PC-3 (cell line): ENCODE data around the gene EPB41L2. TPM values are rescaled to one million over a fixed set of nuclear protein-coding genes. Genes with fewer than 3 reads are reported as not detected.
"Not testable (repeated sequence)": the region's sequence is repeated elsewhere in the genome, so short reads cannot be mapped to it uniquely, and the experiment has no call there.

ENCODE experiments used
- ATAC-seq: fragments of 200-7000 bp; cut with Tn5 transposase; 2 replicates; pipeline ENCODE4 v1.9.1; 2020; ENCODE audit warnings: mild to moderate bottlenecking, moderate library complexity
- BruUV-seq: library from RNA; stranded (reverse); fragments of 400-500 nt; replicated peaks from 2 replicates; lab custom pipeline; 2021; lab: Mats Ljungman, UMichigan
- CTCF ChIA-PET: fragments of 300-600 bp; sonication (Branson Sonifier 250); formaldehyde crosslinking; loops from one replicate; lab custom pipeline; 2022; ENCODE audit warnings: antibody characterized with exemption; lab: Charles Lee
- POLR2A ChIA-PET: fragments of 300-600 bp; sonication (Branson Sonifier 250); formaldehyde crosslinking; loops from one replicate; lab custom pipeline; 2022; ENCODE audit warnings: antibody characterized with exemption; ENCODE audit not compliant: unreplicated experiment; lab: Charles Lee
- DNase-seq: peaks from one replicate; pipeline ENCODE4 v3.0.0-alpha.2; 2015
- H2AFZ ChIP-seq: fragments of 300-600 bp; sonication (generic); 2 replicates; pipeline ENCODE4 v1.6.0; 2016; ENCODE audit warnings: antibody characterized with exemption, low read length
- H3F3A ChIP-seq: fragments of 300-600 bp; sonication (generic); one replicate; pipeline ENCODE4 v1.6.0; 2017; ENCODE audit warnings: antibody characterized with exemption, low read length, control low read depth, mild to moderate bottlenecking; ENCODE audit not compliant: unreplicated experiment
- H3K27ac ChIP-seq: fragments of 300-600 bp; sonication (generic); 2 replicates; pipeline ENCODE4 v1.5.1; 2016; ENCODE audit warnings: mild to moderate bottlenecking, low read length
- H3K27me3 ChIP-seq: fragments of 300-600 bp; sonication (generic); 2 replicates; pipeline ENCODE4 v1.6.1; 2016; ENCODE audit warnings: low read length, mixed read lengths
- H3K36me3 ChIP-seq: fragments of 300-600 bp; sonication (generic); 2 replicates; pipeline ENCODE4 v1.6.1; 2016; ENCODE audit warnings: low read depth, mixed run types, low read length, mixed read lengths
- H3K4me1 ChIP-seq: fragments of 300-600 bp; sonication (generic); 2 replicates; pipeline ENCODE4 v1.5.1; 2016; ENCODE audit warnings: low read length; ENCODE audit not compliant: insufficient read depth
- H3K4me2 ChIP-seq: fragments of 300-600 bp; sonication (generic); 2 replicates; pipeline ENCODE4 v1.6.0; 2016; ENCODE audit warnings: low read length
- H3K4me3 ChIP-seq: fragments of 300-600 bp; sonication (generic); 2 replicates; pipeline ENCODE4 v1.5.1; 2016; ENCODE audit warnings: mild to moderate bottlenecking, low read length, mixed read lengths
- H3K79me2 ChIP-seq: fragments of 300-600 bp; sonication (generic); 2 replicates; pipeline ENCODE4 v1.6.1; 2017; ENCODE audit warnings: low read length, mixed read lengths
- H3K9ac ChIP-seq: fragments of 300-600 bp; sonication (generic); 2 replicates; pipeline ENCODE4 v1.6.0; 2016; ENCODE audit warnings: mild to moderate bottlenecking, low read length
- H3K9me2 ChIP-seq: fragments of 300-600 bp; sonication (generic); replicated peaks from 2 replicates; pipeline ENCODE4 v1.6.1; 2016; ENCODE audit warnings: mixed run types, low read length, mixed read lengths
- H3K9me3 ChIP-seq: fragments of 300-600 bp; sonication (generic); 2 replicates; pipeline ENCODE4 v1.6.1; 2016; ENCODE audit warnings: low read length, mixed read lengths
- H4K20me1 ChIP-seq: fragments of 300-600 bp; sonication (generic); 2 replicates; pipeline ENCODE4 v1.6.1; 2016; ENCODE audit warnings: low read length, mixed read lengths
- EZH2 ChIP-seq: fragments of 300-600 bp; sonication (generic); IDR thresholded peaks from one replicate; pipeline ENCODE4 v1.6.1; 2017; ENCODE audit warnings: antibody characterized with exemption, mild to moderate bottlenecking, low read length; ENCODE audit not compliant: unreplicated experiment
- EZH2phosphoT487 ChIP-seq: fragments of 300-600 bp; sonication (generic); IDR thresholded peaks from 2 replicates; pipeline ENCODE4 v1.6.1; 2018; ENCODE audit warnings: mild to moderate bottlenecking, antibody characterized with exemption, low read length, borderline replicate concordance
- intact Hi-C: fragments of 100-400 bp; cut with micrococcal nuclease; formaldehyde crosslinking; loops from 2 replicates; pipeline ENCODE4 v1.9.0; 2023
- total RNA-seq: library from RNA; depleted of rRNA; stranded (reverse); fragments of >200 nt; gene quantifications from 2 replicates; pipeline ENCODE4 v1.2.3, GENCODE V29; 2014
- TF ChIP-seq, protein P1 (sequence below): fragments of 300-600 bp; sonication (generic); conservative IDR thresholded peaks from 2 replicates; pipeline ENCODE4 v1.5.1; 2017; ENCODE audit warnings: antibody characterized with exemption, low read depth, mild to moderate bottlenecking, low read length

The EPB41L2 gene
- total RNA-seq, 1 experiment from 2014 or later: 26.9 TPM

DNA sequence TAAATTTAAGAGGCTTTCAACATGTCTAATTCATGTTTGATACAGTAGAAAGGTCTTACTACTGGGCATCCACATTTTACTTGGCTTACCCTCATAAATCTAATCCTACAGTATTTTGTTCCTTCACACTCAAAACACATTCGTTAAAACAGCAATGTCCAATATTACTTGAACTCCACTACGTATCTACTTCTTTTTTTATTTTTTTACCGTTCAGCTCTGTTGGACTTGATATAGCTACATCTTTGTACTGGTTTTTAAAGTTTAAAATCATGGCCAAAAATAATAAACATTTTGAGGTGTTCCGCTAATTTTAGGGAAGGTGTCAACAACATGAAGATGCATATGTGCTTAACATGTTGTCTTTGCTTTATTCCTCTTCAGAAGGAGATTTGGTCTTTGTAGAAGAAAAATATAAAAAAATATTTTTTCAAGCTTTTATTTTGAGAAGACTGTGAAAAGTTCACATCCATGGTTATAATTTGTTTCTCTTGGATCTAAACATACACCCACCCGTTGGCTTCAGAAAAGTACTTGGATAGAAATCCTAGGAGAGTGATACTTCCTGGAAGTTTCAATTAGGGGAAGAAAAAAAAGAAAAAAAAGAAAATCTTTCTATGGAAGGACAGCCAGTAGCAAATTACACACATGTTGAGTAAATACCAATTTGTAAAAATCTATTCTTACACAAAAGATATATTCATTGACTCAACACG, 71.5 kb downstream of the EPB41L2 start:
- H2AFZ ChIP-seq: no peak overlapping the region
- ATAC-seq: no peak
- no peaks in the 10 kb centered on the region for H3K9me3 ChIP-seq
- H3K4me3 ChIP-seq: no peak overlapping the region
- no peaks in the 10 kb centered on the region for H3K36me3 ChIP-seq
- intact Hi-C loops: no loop called here
- peaks cover 11% of the 10 kb centered on the region for H3K4me1 ChIP-seq
- no peaks in the 10 kb centered on the region for H3K27me3 ChIP-seq
- H3K79me2 ChIP-seq: peaks cover 6% of the 10 kb centered on the region; the same call in 1 of the 2 replicates
- ChIA-PET POLR2A (interaction anchor here (0.7 kb wide), 1 partner anchor 12 kb away, joined by 3 read pairs; no protein-coding TSS in a partner anchor), CTCF (no interaction called here)
- no peaks in the 10 kb centered on the region for H4K20me1 ChIP-seq
- DNase-seq: no peak
- H3K4me2 ChIP-seq: no peak overlapping the region
- H3K9me2 ChIP-seq: no peaks in the 10 kb centered on the region
- no peak overlapping the region for H3K9ac ChIP-seq
- BruUV-seq: no TSS peak
- TF ChIP-seq EZH2: no peak
- TF ChIP-seq, protein P1, sequence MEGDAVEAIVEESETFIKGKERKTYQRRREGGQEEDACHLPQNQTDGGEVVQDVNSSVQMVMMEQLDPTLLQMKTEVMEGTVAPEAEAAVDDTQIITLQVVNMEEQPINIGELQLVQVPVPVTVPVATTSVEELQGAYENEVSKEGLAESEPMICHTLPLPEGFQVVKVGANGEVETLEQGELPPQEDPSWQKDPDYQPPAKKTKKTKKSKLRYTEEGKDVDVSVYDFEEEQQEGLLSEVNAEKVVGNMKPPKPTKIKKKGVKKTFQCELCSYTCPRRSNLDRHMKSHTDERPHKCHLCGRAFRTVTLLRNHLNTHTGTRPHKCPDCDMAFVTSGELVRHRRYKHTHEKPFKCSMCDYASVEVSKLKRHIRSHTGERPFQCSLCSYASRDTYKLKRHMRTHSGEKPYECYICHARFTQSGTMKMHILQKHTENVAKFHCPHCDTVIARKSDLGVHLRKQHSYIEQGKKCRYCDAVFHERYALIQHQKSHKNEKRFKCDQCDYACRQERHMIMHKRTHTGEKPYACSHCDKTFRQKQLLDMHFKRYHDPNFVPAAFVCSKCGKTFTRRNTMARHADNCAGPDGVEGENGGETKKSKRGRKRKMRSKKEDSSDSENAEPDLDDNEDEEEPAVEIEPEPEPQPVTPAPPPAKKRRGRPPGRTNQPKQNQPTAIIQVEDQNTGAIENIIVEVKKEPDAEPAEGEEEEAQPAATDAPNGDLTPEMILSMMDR: no peak
- no peak for TF ChIP-seq EZH2phosphoT487
- no peak overlapping the region for H3K27ac ChIP-seq
- H3F3A ChIP-seq: no peaks in the 10 kb centered on the region

DNA sequence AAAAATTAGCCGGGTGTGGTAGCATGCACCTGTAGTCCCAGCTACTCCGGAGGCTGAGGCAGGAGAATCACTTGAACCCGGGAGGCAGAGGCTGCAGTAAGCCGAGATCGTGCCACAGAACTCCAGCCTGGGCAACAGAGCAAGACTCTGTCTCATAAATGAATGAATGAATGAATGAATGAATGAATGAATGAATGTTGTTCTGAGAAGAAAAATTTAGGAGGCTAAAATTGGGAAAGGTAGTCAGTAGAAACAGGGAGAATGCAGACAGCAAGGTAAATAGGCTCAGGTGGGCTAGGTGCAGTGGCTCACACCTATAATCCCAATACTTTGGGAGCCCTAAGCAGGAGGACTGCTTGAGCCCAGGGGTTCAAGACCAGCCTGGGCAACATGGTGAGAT, 75.5 kb downstream of the EPB41L2 start:
- CTCF ChIA-PET, H3K4me2 ChIP-seq, POLR2A ChIA-PET, H3K27me3 ChIP-seq, H3K4me3 ChIP-seq, BruUV-seq, H3K27ac ChIP-seq, ATAC-seq, H3K4me1 ChIP-seq, H3F3A ChIP-seq, H3K9me3 ChIP-seq, H3K9ac ChIP-seq, H2AFZ ChIP-seq, H3K36me3 ChIP-seq, intact Hi-C loops, DNase-seq, H4K20me1 ChIP-seq, H3K9me2 ChIP-seq: not testable (repeated sequence)
- peaks cover 22% of the 10 kb centered on the region for H3K79me2 ChIP-seq

DNA sequence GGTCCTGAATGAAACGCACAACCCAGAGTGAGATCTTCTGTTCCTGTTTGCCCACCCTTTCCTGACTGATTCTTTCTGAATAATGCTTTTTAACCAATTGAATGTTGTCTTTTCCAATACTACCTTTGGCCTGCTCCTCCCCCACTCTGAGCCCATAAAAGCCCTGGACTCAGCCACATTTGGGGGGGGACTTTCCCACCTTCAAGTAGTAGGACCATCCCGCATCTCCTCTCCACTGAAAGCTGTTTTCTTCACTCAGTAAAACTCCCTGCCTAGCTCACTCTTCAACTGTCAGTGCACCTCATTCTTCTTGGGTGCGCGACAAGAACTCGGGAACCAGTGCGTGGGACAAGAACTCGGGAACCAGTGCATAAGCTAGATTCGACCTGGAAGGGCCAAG, 77.9 kb downstream of the EPB41L2 start:
- DNase-seq (no peak), ATAC-seq (no peak)
- no peak for TF ChIP-seq EZH2
- TF ChIP-seq, protein P1: no peak
- TF ChIP-seq EZH2phosphoT487: no peak
- Histone ChIP-seq H3K9me3 (no peaks in the 10 kb centered on the region), H2AFZ (no peak overlapping the region), H3K27me3 (no peaks in the 10 kb centered on the region), H3K9me2 (no peaks in the 10 kb centered on the region), H3F3A (no peaks in the 10 kb centered on the region), H3K4me3 (no peak overlapping the region), H4K20me1 (no peaks in the 10 kb centered on the region), H3K9ac (no peak overlapping the region), H3K36me3 (no peaks in the 10 kb centered on the region), H3K4me1 (no peaks in the 10 kb centered on the region), H3K27ac (no peak overlapping the region), H3K79me2 (peaks cover 28% of the 10 kb centered on the region), H3K4me2 (no peak overlapping the region)
- intact Hi-C loops: no loop called here
- no TSS peak for BruUV-seq
- POLR2A ChIA-PET: no interaction called here
- CTCF ChIA-PET: no interaction called here
